ENCODE measurements around the gene GRIK3. TPM values are rescaled to one million over a fixed set of nuclear protein-coding genes. Genes with fewer than 3 reads are reported as not detected.

Gene GRIK3
- total and polyA plus RNA-seq, 4 donors: 0.03 to 0.08 (median 0.05) TPM; not detected in 1

DNA sequence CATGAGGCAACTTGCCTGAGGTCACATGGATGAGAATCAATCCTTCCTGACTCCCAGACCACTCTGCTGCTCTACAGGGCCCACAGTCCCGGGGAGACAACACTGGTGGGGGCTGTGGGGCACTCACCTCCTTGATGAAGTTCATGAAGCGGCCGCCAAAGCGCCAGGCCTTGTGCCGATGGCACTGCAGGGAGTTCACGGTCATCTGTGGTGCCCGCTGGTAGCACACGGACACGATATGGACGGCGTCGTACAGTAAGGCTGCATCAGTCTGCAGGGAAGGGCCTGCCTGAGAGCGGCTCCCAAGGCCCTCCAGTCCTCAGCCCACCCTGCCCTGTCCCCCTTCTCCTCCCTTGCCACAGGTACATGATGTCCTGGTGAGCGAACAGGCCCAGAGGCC lies 175.3 kb downstream of the GRIK3 start:
- DNase-seq (ENCODE audit: low spot score): no peak
- H3K9ac ChIP-seq (ENCODE audit: low read depth in 1 of 2, low read length in 2 of 2): no peak overlapping the region
- no peaks in the 10 kb centered on the region for H3K4me1 ChIP-seq (ENCODE audit: control insufficient read depth in 4 of 4, insufficient read depth in 4 of 4, low read length in 3 of 4)
- no peak overlapping the region for H3K27ac ChIP-seq (ENCODE audit: low read depth in 1 of 2, low read length in 2 of 2)
- no peaks in the 10 kb centered on the region for H3K9me3 ChIP-seq (ENCODE audit: control insufficient read depth in 4 of 4, low read length in 3 of 4)
- H3K4me3 ChIP-seq (ENCODE audit: low read depth in 1 of 3, low read length in 3 of 3): no peak overlapping the region
- H3K27me3 ChIP-seq (ENCODE audit: control insufficient read depth in 4 of 4, insufficient read depth in 4 of 4, low read length in 3 of 4): peaks cover 0 to 6% (median under 1%) of the 10 kb centered on the region in 4 donors
- TF ChIP-seq, protein P1, sequence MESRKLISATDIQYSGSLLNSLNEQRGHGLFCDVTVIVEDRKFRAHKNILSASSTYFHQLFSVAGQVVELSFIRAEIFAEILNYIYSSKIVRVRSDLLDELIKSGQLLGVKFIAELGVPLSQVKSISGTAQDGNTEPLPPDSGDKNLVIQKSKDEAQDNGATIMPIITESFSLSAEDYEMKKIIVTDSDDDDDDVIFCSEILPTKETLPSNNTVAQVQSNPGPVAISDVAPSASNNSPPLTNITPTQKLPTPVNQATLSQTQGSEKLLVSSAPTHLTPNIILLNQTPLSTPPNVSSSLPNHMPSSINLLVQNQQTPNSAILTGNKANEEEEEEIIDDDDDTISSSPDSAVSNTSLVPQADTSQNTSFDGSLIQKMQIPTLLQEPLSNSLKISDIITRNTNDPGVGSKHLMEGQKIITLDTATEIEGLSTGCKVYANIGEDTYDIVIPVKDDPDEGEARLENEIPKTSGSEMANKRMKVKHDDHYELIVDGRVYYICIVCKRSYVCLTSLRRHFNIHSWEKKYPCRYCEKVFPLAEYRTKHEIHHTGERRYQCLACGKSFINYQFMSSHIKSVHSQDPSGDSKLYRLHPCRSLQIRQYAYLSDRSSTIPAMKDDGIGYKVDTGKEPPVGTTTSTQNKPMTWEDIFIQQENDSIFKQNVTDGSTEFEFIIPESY (IDR thresholded peaks at IDR 0.05): no peak
- TF ChIP-seq FOXA1 (IDR thresholded peaks at IDR 0.05) (no peak), TAF1 (conservative IDR thresholded peaks at IDR 0.05) (no peak), JUND (IDR thresholded peaks at IDR 0.05) (no peak), RXRA (IDR thresholded peaks at IDR 0.05) (no peak), FOXA2 (IDR thresholded peaks at IDR 0.05) (no peak), YY1 (IDR thresholded peaks at IDR 0.05) (no peak), NR2F2 (IDR thresholded peaks at IDR 0.05) (no peak), SP1 (IDR thresholded peaks at IDR 0.05) (no peak), HNF4G (IDR thresholded peaks at IDR 0.05) (no peak), HNF4A (conservative IDR thresholded peaks at IDR 0.05) (no peak), GABPA (IDR thresholded peaks at IDR 0.05 in 1 of 2, conservative IDR thresholded peaks at IDR 0.05 in 1 of 2) (no peak)
- TF ChIP-seq, protein P2, sequence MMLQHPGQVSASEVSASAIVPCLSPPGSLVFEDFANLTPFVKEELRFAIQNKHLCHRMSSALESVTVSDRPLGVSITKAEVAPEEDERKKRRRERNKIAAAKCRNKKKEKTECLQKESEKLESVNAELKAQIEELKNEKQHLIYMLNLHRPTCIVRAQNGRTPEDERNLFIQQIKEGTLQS (IDR thresholded peaks at IDR 0.05): no peak
- TF ChIP-seq, protein P3, sequence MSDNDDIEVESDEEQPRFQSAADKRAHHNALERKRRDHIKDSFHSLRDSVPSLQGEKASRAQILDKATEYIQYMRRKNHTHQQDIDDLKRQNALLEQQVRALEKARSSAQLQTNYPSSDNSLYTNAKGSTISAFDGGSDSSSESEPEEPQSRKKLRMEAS (IDR thresholded peaks at IDR 0.05): no peak
- TF ChIP-seq, protein P4, sequence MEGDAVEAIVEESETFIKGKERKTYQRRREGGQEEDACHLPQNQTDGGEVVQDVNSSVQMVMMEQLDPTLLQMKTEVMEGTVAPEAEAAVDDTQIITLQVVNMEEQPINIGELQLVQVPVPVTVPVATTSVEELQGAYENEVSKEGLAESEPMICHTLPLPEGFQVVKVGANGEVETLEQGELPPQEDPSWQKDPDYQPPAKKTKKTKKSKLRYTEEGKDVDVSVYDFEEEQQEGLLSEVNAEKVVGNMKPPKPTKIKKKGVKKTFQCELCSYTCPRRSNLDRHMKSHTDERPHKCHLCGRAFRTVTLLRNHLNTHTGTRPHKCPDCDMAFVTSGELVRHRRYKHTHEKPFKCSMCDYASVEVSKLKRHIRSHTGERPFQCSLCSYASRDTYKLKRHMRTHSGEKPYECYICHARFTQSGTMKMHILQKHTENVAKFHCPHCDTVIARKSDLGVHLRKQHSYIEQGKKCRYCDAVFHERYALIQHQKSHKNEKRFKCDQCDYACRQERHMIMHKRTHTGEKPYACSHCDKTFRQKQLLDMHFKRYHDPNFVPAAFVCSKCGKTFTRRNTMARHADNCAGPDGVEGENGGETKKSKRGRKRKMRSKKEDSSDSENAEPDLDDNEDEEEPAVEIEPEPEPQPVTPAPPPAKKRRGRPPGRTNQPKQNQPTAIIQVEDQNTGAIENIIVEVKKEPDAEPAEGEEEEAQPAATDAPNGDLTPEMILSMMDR (IDR thresholded peaks at IDR 0.05; ENCODE audit: low read depth, low read length, missing input control): no peak
- TF ChIP-seq, protein P5, sequence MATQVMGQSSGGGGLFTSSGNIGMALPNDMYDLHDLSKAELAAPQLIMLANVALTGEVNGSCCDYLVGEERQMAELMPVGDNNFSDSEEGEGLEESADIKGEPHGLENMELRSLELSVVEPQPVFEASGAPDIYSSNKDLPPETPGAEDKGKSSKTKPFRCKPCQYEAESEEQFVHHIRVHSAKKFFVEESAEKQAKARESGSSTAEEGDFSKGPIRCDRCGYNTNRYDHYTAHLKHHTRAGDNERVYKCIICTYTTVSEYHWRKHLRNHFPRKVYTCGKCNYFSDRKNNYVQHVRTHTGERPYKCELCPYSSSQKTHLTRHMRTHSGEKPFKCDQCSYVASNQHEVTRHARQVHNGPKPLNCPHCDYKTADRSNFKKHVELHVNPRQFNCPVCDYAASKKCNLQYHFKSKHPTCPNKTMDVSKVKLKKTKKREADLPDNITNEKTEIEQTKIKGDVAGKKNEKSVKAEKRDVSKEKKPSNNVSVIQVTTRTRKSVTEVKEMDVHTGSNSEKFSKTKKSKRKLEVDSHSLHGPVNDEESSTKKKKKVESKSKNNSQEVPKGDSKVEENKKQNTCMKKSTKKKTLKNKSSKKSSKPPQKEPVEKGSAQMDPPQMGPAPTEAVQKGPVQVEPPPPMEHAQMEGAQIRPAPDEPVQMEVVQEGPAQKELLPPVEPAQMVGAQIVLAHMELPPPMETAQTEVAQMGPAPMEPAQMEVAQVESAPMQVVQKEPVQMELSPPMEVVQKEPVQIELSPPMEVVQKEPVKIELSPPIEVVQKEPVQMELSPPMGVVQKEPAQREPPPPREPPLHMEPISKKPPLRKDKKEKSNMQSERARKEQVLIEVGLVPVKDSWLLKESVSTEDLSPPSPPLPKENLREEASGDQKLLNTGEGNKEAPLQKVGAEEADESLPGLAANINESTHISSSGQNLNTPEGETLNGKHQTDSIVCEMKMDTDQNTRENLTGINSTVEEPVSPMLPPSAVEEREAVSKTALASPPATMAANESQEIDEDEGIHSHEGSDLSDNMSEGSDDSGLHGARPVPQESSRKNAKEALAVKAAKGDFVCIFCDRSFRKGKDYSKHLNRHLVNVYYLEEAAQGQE (IDR thresholded peaks at IDR 0.05): no peak
- 94% methylated on average over 14 of the region's 14 CpGs for WGBS
- no peaks in the 10 kb centered on the region for H3K36me3 ChIP-seq (ENCODE audit: control insufficient read depth in 4 of 4, insufficient read depth in 3 of 4, low read depth in 1 of 4, low read length in 3 of 4)

DNA sequence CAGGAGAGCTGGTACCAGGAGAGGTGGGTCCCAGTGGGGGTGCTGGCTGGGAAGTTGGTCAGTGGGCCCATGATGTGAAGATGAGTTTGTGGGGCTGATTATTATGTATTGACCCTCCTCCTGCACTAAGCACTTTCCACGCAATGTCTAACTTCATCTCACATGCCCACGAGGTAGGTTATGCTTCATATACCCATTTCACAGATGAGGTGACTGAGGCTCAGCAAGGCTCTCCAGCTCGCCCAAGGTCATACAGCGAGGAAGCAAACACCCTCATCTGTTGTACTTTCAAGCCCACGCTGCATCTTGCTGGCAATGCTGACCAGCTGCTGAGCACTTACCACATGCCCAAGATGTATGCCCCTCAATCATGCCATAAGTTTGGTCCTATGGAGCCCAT lies 175.8 kb downstream of the GRIK3 start:
- TF ChIP-seq, protein P4 (IDR thresholded peaks at IDR 0.05; ENCODE audit: low read depth, low read length, missing input control): no peak
- no peak for TF ChIP-seq GABPA (IDR thresholded peaks at IDR 0.05 in 1 of 2, conservative IDR thresholded peaks at IDR 0.05 in 1 of 2)
- TF ChIP-seq, protein P5 (IDR thresholded peaks at IDR 0.05): no peak
- TF ChIP-seq TAF1 (conservative IDR thresholded peaks at IDR 0.05): no peak
- TF ChIP-seq FOXA1 (IDR thresholded peaks at IDR 0.05): no peak
- Histone ChIP-seq H3K4me3 (ENCODE audit: low read depth in 1 of 3, low read length in 3 of 3) (no peak overlapping the region), H3K9me3 (ENCODE audit: control insufficient read depth in 4 of 4, low read length in 3 of 4) (no peaks in the 10 kb centered on the region), H3K27me3 (ENCODE audit: control insufficient read depth in 4 of 4, insufficient read depth in 4 of 4, low read length in 3 of 4) (peaks cover 0 to 6% (median under 1%) of the 10 kb centered on the region in 4 donors), H3K36me3 (ENCODE audit: control insufficient read depth in 4 of 4, insufficient read depth in 3 of 4, low read depth in 1 of 4, low read length in 3 of 4) (no peaks in the 10 kb centered on the region), H3K9ac (ENCODE audit: low read depth in 1 of 2, low read length in 2 of 2) (no peak overlapping the region), H3K4me1 (ENCODE audit: control insufficient read depth in 4 of 4, insufficient read depth in 4 of 4, low read length in 3 of 4) (no peaks in the 10 kb centered on the region), H3K27ac (ENCODE audit: low read depth in 1 of 2, low read length in 2 of 2) (no peak overlapping the region)
- WGBS: 93% methylated on average over 5 of the region's 5 CpGs
- DNase-seq (ENCODE audit: low spot score): no peak

All from liver (tissue), 9 donors.